CD4-positive, alpha-beta T cell treated with Interleukin-6 for 4 hours (primary cell): ENCODE data around the gene SNW1.
"Not testable (repeated sequence)": the region's sequence is repeated elsewhere in the genome, so short reads cannot be mapped to it uniquely, and the experiment has no call there.

Experiments
- DNase-seq: peaks from one replicate; pipeline ENCODE4 v3.0.0-alpha.2; 2020; ENCODE audit warnings: mixed read lengths

SNW1 gene

DNA sequence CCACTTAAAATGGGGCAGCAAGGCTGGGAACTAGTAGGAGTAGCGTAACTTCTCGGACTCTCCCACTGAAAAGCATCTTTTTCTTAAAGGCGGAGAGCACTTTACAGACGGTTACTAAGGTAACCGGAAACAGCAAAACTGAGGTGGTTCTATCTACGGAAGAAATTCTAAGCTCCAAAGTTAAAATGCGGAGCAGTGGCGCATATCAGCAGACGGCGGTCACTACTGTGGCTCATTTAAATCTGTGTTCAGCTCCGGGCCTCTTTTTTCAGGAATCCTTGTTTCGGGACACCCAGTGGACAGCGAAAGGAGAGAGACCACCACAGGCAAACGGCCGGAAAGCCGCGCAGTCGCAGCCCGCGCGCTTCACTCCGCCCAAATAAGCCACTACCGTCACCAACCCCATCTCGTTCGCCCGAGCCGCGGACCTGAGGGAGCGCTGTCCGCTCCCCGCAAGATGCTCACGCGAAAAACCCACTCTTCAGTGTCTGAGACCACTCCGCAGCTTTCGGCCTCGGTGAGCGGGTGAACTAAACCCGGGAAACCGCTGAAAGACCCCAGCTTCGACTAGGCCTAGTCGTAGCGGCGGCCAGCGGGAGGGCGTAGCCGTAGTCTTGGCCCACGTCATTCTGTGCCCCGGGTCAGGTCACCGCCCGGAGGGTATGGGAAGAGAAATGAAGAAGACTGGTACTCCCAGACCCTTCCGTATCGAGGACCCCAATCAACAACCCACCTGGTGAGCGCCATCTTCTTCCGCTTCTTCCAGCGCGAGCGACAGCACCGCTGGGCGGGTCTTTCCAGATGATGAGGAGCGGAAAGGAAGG lies at the start of gene SNW1:
Gene SNW1 (minus strand): TSS at position 776 of the 824 bp plus-strand sequence. CDS start 29 bp downstream, at position 747.
- DNase-seq: peak; percentile 91

DNA sequence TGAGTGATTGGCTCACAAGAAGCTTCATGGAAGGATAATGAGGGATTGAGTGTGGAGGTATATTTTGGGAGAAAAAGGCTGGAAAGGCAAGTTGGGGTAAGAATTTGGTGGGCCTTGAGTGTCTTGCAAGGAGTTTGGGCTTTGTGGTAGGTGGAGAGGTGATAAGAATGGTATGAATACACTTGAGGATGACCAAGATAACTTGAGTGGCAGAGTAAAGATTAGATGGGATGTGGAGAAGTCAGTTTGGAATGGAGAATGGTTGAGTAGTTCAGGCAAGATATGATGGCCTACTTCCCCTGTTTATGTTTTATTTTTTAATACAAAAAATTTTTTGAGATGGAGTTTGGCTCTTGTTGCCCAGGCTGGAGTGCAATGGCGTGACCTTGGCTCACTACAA lies 48.1 kb upstream of the SNW1 start:
- DNase-seq: no peak

DNA sequence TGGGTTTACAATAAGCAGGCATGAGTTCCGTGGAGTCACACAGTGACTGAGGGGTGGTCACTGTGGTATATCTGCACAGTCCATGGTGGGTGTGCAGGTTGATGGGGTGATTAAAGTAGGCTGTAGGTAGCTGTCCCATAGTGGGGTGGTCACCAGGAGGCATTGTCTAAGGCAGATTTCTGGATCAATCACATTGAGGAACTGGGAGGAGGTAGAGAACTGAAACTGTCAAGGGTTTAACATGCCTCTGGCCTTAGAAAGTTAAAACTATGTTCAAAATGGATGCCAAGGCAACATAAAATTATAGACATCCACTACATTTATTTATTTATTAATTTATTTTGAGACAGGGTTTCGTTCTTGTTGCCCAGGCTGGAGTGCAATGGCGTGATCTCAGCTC lies 47.3 kb upstream of the SNW1 start:
- no peak for DNase-seq

DNA sequence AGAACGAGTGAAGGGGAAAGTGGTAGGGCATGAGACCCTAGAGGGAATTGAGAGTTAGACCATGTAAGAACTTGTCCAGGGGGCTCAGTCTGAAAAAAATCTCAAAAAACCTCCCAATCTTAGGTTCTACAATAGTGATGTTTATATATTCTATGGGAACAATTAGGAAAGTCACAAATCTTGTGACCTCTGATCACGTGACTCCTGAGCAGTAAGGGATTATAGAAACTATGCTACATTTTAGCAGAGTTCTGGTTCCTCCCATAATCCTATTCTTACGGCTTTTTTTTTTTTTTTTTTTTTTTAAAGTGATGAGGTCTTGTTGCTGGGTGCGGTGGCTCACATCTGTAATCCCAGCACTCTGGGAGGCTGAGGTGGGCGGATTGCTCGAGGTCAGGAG lies 44.8 kb upstream of the SNW1 start:
- no peak for DNase-seq

DNA sequence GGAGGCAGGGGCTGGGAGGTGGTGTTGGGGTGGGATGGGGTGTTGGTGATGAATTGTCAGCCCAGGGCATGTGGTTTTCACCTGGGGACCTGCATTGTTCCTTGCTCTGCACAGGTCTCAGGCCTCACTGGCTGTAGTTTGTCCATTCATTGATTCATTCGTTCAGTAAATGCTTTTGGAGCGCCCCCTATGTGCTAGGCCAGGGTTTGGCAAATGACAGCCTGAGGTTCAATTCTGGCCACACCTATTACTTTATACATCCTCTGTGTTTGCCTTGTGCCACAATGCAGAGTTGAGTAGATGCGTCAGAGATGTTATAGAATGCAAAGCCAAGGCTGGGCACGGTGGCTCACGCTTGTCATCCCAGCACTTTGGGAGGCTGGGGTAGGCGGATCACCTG lies 43.6 kb upstream of the SNW1 start:
- DNase-seq: peak; percentile 26

DNA sequence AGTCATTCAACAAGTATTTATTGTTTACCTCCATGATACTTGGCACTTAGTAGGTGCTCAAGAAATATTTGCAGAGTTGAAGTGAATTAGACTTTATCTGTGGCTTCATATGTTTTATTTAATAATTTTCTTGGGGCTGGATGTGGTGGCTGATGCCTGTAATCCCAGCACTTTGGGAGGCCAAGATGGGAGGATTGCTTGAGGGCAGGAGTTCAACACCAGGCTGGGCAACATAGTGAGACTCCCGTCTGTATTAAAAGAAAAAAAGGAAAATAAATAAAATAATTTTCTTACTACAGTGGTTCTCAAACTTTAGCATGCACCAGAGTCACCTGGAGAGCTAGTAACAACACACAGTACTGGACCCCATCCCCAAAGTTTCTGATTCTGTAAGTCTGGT lies 39.9 kb upstream of the SNW1 start:
- no peak for DNase-seq

DNA sequence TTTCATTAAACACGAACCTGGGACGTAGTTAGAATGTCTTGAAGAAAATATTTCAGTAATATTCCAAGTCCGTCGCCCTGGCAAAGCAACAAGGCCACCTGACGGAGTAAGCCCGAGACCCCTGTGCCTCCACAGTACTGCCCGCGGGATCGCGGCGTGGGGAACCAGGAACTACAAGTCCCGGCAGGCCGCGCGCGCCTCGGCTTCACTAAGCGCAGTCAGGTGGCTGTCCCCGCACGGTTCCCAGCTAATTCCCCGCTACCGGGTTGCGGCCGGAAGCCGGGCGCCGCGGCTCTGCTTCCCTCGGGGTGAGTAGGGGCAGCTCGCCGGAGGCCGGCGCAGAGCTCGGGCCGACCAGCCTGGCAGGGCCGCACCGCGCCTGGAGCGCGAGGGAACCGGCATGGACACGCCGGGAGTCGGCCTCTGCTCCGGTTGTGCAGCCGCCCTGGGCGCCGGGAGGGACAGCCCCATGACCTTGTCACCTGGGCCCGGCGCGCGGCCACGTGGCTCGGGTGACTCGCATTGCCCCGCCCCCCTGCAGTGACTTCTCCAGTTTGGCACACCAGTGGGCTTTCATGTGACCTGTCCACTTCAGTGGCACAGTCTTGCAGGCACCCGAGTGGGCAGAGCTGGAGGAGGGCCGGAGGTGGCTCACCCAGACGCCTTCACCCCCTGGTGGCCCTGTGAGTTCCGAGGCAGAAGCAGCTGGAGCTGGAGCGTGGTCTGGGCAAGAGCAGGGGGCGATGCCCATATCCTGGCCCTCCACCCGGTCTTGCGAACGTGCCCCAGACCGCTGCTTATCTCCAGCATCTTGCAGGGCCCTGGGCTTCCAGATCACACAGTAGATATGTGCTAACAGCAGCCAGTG lies 39.1 kb upstream of the SNW1 start, which contains the start of gene ADCK1:
Gene ADCK1 (plus strand): TSS at position 247 of the 868 bp plus-strand sequence. CDS start 18,870 bp downstream, outside the sequence.
- peak; percentile 90 for DNase-seq

DNA sequence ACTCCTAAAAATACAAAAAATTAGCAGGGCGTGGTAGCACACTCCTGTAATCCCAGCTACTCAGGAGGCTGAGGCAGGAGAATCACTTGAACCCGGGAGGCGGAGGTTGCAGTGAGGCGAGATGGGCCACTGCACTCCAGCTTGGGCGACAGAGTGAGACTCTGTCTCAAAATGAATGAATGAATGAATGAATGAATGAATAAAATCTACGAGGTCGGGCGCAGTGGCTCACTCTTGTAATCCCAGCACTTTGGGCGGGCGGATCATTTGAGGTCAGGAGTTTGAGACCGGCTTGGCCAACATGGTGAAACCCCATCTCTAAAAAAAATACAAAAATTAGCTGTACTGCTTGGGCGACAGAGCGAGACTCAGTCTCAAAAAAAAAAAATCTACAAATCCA lies 38.5 kb upstream of the SNW1 start:
- DNase-seq: not testable (repeated sequence)

DNA sequence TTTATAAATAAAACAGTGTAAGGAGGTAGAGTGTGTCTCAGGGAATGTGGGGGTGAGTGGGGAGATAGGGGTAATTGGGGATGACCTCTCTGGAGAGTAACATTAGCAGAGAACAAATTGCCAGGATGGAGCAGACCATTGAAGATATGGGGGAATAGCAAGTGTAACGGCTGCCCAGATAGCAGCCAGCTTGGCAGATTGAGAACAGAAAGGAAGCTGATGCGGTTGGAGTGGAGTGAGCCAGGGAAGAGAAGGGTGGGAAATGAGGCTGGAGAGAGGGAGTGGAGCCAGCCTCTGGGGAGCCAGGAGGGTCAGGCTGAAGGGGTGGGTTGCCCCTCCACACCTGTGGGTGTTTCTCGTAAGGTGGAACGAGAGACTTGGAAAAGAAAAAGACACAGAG lies 33.4 kb upstream of the SNW1 start:
- DNase-seq: no peak

DNA sequence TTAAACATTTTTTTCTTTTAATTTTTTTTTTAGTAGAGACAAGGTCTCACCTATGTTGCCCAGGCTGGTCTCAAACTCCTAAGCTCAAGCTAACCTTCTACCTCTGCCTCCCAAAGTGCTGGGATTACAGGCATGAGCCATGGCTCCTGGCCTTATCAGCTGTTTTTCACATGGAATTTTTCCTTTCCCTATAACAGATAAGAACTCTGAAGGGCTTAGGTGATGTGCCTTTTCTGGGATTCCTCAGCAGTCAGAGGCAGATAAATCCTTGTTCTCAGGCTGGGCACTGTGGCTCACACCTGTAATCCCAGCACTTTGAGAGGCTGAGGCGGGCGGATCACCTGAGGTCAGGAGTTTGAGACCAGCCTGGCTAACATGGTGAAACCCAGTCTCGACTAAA lies 32.3 kb upstream of the SNW1 start:
- DNase-seq: not testable (repeated sequence)

DNA sequence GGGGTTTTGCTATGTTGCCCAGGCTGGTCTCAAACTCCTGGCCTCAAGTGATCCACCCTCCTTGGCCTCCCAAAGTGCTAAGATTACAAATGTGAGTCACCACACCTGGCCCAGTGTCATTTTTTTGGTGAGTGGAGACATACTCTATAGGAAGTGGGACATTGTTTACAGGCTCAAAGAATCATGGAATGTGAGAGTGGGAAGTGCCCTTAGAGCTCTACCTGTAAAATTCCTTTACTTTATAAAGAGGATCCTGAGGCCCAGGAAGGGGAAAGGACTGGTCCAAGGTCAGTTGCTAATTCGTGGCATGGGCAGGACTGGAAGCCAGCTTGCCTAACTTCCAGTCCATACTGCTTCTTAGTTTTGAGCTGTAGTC lies 30.3 kb upstream of the SNW1 start:
- no peak for DNase-seq

DNA sequence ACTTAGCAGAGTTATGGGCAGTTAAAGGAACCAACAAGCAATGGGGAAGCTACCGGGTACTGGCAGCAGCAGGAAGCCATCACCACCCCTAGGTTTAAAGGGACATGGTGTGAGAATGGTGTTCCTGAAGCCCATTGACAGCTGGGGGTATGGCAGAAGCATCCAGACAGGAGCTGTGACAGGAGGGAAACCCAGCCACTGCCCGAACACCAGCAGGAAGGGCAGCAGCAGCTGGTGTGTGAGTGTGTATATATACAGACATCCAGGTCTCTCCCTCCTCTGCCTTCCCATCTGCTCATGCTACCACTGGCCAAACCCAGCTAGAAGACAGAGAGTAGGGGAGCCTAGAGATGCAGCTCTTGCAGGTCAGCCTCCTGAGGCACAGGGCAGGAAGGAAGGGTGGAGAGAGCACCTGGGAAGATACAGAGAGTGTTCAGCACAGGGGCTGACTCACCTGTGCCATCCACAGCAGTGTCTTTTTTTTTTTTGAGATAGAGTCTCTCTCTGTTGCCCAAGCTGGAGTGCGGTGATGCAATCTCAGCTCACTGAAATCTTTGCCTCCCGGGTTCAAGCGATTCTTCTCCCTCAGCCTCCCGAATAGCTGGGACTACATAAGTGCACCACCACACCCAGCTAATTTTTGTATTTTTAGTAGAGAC lies 29.7 kb upstream of the SNW1 start:
- no peak for DNase-seq

DNA sequence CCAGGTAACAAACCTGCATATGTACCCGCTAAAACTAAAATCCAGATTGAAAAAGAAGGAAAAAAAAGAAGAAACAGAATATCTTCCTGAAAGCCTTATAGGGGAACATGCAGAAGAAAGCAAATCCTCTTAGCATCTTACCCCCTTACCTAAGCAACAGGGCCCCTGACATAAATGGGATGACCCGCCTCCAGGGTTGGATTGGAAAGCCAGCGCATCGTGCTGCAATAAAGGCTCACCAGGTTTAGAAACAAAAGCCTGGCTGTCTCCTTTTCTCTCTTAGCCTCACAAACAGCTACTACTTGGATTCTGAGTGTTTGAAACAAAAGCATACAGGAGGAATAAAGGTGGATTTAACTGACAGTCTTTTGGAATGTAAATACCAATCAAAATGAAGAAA lies 25.2 kb upstream of the SNW1 start:
- no peak for DNase-seq

DNA sequence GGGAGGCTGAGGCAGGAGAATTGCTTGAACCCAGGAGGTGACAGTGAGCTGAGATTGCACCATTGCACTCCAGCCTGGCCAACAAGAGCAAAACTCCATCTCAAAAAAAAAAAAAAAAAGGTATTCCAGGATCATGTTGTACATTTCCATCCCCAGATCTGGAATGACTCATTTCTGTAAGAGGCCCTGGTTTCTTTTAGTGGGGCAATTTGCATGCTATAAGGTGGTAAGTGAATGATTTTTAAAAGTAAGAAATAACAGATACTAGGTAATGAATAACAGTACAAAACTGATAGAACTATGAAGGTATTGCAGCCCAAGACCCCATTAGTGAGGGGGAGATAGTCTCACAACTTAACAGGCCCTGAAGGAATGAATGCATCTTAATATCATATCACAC lies 21.2 kb upstream of the SNW1 start:
- no peak for DNase-seq

DNA sequence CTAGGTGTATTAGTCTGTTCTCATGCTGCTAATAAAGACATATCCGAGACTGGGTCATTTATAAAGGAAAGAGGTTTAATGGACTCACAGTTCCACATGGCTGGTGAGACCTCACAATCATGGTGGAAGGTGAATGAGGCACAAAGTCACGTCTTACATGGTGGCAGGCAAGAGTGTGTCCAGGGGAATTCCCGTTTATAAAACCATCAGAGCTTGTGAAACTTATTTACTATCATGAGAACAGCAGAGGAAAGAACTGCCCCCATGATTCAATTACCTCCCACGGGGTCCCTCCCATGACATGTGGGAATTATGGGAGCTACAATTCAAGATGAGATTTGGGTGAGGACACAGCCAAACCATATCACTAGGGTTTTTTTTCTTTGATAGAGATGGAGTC lies 13.0 kb upstream of the SNW1 start:
- DNase-seq: not testable (repeated sequence)

DNA sequence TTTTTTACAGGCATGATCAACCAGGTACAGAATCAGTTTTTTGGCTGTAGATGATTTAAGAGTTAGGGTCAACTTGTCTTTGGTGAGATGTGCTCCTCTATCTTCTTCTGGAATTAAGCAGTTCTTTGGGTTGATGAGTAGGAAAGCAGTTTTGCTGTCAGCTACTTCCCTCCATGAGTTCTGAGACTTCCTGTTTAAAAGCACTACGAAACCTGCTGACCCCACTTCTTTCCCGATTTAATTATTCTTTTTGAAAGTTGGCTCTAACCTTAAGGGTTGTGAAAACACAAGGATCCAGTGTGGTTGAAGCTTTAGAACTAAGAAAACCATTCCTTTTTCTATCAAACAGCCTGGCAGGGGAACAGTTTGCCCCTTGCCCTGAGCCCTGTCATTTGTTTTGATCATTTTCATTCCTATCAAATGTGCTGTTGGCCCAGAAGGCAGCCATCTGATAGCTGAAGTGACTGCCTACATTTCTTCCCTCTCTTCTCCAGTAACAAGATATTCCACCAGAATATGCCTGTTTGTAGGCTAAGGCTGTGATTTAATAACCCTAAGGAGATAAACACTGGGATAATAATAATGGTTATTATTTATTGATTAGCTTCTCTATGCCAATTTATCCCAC lies 7.6 kb upstream of the SNW1 start:
- DNase-seq: not testable (repeated sequence)

DNA sequence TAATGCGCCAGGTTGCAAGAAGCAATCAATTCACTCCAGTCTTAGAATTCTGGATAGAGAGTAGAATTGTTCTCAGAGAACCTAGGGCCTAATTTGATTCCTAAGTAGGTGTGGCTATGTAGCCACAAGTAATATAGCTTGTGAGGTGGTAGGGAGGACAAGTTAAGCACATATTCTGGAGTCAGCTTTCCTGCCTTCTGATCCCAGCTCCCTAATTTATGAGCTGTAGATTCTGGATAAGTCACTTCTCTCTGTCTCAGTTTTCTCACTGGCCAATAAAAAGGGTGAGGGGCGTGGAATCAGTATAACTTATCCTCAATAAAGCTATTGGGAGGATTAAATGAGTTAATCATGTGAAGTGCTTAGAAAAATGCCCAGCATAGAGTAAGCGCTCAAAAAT lies 3.0 kb upstream of the SNW1 start:
- DNase-seq: no peak

DNA sequence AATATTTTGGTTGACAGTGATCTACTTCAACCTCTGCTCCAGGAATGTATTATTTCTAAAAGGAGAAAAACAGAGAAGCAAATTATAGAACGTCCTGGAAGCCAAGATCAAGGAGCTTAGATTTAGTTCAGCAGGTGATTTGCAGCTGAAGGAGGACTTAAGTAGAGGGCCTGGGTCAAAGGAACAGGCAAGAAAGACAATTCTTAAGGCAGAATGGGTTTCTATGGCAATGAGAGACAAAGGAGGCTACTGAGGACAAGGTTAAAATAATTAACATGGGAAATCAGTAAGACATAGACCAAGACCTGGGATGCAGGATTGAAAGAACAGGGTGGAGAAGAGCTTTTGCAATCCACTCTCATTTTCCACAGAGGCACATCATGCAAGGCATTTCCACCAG lies 2.4 kb upstream of the SNW1 start:
- no peak for DNase-seq

DNA sequence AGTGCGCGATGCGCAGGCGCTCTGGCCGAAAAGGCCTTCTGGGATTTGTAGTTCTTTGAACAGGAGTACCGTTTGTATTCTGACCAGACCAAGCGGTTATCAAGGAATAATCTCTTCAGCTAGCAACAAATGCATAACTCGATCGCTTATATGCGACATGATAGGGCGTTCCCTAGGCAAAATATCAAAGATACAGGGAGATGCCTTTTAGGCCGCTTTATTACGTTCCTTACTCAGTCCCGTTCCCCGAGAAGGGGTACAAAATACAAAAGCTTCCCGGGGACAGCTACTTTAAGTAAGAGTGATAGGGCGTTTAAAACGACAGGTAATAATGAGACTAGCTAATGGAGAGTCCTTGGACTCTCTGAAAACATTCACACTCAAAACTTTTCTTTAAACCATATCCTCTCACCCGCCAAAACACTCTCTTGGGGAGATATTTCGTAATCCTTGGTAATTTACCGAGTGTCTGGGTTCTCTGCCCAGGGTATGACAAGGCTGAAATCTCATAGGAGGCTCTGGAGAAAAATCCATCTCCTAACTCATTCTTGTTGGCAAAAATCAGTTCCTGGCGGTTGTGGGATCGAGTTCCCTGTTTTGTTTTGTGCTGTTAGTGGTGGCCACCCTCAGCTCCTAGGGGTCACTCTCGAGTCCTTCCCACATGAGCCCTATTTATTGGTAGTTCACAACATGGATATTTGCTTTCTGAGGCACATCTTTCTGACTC lies 412 bp upstream of the SNW1 start:
- DNase-seq: no peak

DNA sequence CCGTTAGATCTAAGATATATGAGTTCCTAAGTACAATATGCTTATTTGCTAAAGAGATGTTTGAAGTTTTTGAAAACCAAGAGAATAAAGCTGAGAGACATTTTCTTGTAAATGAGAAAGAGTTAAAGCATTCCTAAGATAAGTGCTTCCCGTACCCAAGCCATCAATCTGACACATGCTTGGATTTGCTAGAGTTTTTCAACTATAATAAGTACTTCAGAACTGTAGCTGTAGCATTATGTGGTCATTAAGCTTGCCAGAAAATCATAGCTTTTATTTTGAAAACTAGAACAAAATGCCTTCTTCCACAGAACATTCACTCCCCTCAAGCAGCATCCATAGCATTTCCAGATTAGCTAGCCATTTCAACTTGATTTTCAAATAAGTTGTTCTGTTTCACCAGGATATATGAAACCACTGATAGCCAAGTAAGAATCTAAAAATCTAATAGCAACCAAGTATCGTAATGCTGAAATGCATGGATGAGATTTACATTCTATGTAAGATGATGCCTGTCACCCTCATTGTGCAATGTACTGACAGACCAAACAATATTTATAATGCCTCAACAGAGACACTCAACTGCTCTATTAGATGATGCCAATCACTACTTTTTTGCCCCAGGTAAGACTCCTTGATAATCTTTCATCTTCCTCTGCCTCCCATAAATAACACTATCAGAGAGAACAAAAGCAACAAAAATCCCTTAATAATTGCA lies 8.0 kb downstream of the SNW1 start:
- no peak for DNase-seq

DNA sequence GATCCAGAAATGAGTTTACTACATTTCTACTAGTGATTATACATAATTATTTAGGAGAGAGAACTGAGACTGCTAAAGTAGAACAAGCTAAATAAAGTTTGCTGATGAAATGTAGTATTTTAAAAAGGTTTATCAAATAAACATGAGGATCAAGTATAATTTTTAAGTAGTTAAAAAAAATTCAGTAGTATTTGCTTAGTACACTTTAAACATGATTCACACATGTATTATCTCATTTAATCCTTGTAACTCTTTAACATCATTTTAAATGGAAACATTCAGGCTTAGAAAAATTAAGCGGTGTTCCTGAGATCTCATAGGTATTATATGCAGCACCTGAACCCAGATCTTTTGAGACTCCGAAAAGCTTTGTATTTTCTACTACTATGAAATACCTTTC lies 8.7 kb downstream of the SNW1 start:
- no peak for DNase-seq

DNA sequence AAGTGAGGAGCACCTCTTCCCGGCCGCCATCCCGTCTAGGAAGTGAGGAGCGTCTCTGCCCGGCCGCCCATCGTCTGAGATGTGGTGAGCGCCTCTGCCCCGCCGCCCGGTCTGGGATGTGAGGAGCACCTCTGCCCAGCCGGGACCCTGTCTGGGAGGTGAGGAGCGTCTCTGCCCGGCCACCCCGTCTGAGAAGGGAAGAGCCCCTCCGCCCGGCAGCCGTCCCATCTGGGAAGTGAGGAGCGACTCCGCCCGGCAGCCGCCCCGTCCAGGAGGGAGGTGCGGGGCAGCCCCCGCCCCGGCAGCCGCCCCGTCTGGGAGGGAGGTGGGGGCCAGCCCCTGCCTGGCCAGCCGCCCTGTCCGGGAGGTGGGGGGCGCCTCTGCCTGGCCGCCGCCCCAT lies 13.5 kb downstream of the SNW1 start:
- not testable (repeated sequence) for DNase-seq
